ENCODE results near the gene CUX1. TPM values are rescaled to one million over a fixed set of nuclear protein-coding genes. Genes with fewer than 3 reads are reported as not detected.

CUX1 gene
- total RNA-seq, 1 experiment from 2014 or later = 34.9 TPM

- DNase-seq (ENCODE audit: extremely low read depth, low read depth) = no peak
Measured at GRCh38 chr7:102241431-102241830, 424.0 kb downstream of the CUX1 start.

- no peak for DNase-seq (ENCODE audit: extremely low read depth, low read depth)
Measured at GRCh38 chr7:102244601-102245000, 427.2 kb downstream of the CUX1 start.

- no peak for DNase-seq (ENCODE audit: extremely low read depth, low read depth)
Measured at GRCh38 chr7:102248081-102248455, 430.6 kb downstream of the CUX1 start.

GRCh38 chr7:102248456-102249395 is 431.3 kb downstream of the CUX1 start:
- no peak for DNase-seq (ENCODE audit: extremely low read depth, low read depth)

GRCh38 chr7:102251531-102252365 is 434.3 kb downstream of the CUX1 start:
- DNase-seq (ENCODE audit: extremely low read depth, low read depth) = no peak

- no peak for DNase-seq (ENCODE audit: extremely low read depth, low read depth)
Measured at GRCh38 chr7:102252366-102252982, 435.0 kb downstream of the CUX1 start.

GRCh38 chr7:102253066-102253972 is 435.9 kb downstream of the CUX1 start:
- no peak for DNase-seq (ENCODE audit: extremely low read depth, low read depth)

- no peak for DNase-seq (ENCODE audit: extremely low read depth, low read depth)
Measured at GRCh38 chr7:102253973-102254370, 436.5 kb downstream of the CUX1 start.

- no peak for DNase-seq (ENCODE audit: extremely low read depth, low read depth)
Measured at GRCh38 chr7:102254521-102254920, 437.1 kb downstream of the CUX1 start.

GRCh38 chr7:102255501-102255900 is 438.1 kb downstream of the CUX1 start:
- DNase-seq (ENCODE audit: extremely low read depth, low read depth) = no peak

- no peak for DNase-seq (ENCODE audit: extremely low read depth, low read depth)
Measured at GRCh38 chr7:102255916-102256315, 438.5 kb downstream of the CUX1 start.

GRCh38 chr7:102258073-102258748 is 440.8 kb downstream of the CUX1 start:
- DNase-seq (ENCODE audit: extremely low read depth, low read depth) = no peak

GRCh38 chr7:102258749-102259107 is 441.3 kb downstream of the CUX1 start:
- no peak for DNase-seq (ENCODE audit: extremely low read depth, low read depth)

GRCh38 chr7:102260856-102261255 is 443.4 kb downstream of the CUX1 start:
- DNase-seq (ENCODE audit: extremely low read depth, low read depth) = no peak

GRCh38 chr7:102261451-102261850 is 444.0 kb downstream of the CUX1 start:
- no peak for DNase-seq (ENCODE audit: extremely low read depth, low read depth)

GRCh38 chr7:102262546-102262945 is 445.1 kb downstream of the CUX1 start:
- no peak for DNase-seq (ENCODE audit: extremely low read depth, low read depth)

GRCh38 chr7:102264367-102264891 is 447.0 kb downstream of the CUX1 start:
- no peak for DNase-seq (ENCODE audit: extremely low read depth, low read depth)

- DNase-seq (ENCODE audit: extremely low read depth, low read depth) = no peak
Measured at GRCh38 chr7:102266541-102266940, 449.1 kb downstream of the CUX1 start.

GRCh38 chr7:102268635-102269034 is 451.2 kb downstream of the CUX1 start:
- no peak for DNase-seq (ENCODE audit: extremely low read depth, low read depth)
